ENCODE results near the gene ZNF764.
"Not testable (repeated sequence)": the region's sequence is repeated elsewhere in the genome, so short reads cannot be mapped to it uniquely, and the experiment has no call there.

Gene ZNF764

GRCh38 chr16:30530163-30531037, 27.8 kb downstream of the ZNF764 start:
- H3K27me3 Mint-ChIP-seq = no peaks in the 10 kb centered on the region
- no peaks in the 10 kb centered on the region for H3K36me3 Mint-ChIP-seq
- peak overlapping the region; percentile 28 for H3K27ac Mint-ChIP-seq
- H3K4me3 Mint-ChIP-seq = no peak overlapping the region
- H3K9me3 Mint-ChIP-seq (ENCODE audit: low read depth) = no peaks in the 10 kb centered on the region
- peaks cover 29% of the 10 kb centered on the region for H3K4me1 Mint-ChIP-seq (ENCODE audit: low read depth)

GRCh38 chr16:30528799-30529457, 29.2 kb downstream of the ZNF764 start:
- Mint-ChIP-seq H3K27me3 (no peaks in the 10 kb centered on the region), H3K27ac (peak overlapping the region; percentile 81), H3K36me3 (no peaks in the 10 kb centered on the region), H3K4me1 (ENCODE audit: low read depth) (peaks cover 25% of the 10 kb centered on the region), H3K4me3 (no peak overlapping the region), H3K9me3 (ENCODE audit: low read depth) (no peaks in the 10 kb centered on the region)

- Mint-ChIP-seq H3K9me3 (ENCODE audit: low read depth) (no peaks in the 10 kb centered on the region), H3K4me1 (ENCODE audit: low read depth) (peaks cover 20% of the 10 kb centered on the region), H3K36me3 (no peaks in the 10 kb centered on the region), H3K4me3 (peak overlapping the region; percentile 84), H3K27me3 (no peaks in the 10 kb centered on the region), H3K27ac (peak overlapping the region; percentile 69)
Measured at GRCh38 chr16:30527635-30528178, 30.5 kb downstream of the ZNF764 start.

GRCh38 chr16:30526823-30527634, 31.1 kb downstream of the ZNF764 start:
- Mint-ChIP-seq H3K4me1 (ENCODE audit: low read depth) (peaks cover 23% of the 10 kb centered on the region), H3K4me3 (peak overlapping the region; percentile 84), H3K27me3 (no peaks in the 10 kb centered on the region), H3K36me3 (peaks cover 4% of the 10 kb centered on the region), H3K27ac (peak overlapping the region; percentile 69), H3K9me3 (ENCODE audit: low read depth) (no peaks in the 10 kb centered on the region)

- H3K27me3 Mint-ChIP-seq = no peaks in the 10 kb centered on the region
- H3K36me3 Mint-ChIP-seq = peaks cover 5% of the 10 kb centered on the region
Measured at GRCh38 chr16:30526137-30526822, 31.9 kb downstream of the ZNF764 start, which contains the start of gene ZNF768. TSS of gene ZNF768 (minus strand) at chr16:30526566. CDS start at chr16:30526413, 153 bp downstream.

GRCh38 chr16:30525844-30526136, 32.4 kb downstream of the ZNF764 start:
- Mint-ChIP-seq H3K27me3 (no peaks in the 10 kb centered on the region), H3K27ac (no peak overlapping the region), H3K9me3 (ENCODE audit: low read depth) (no peaks in the 10 kb centered on the region), H3K36me3 (peaks cover 5% of the 10 kb centered on the region), H3K4me1 (ENCODE audit: low read depth) (peaks cover 23% of the 10 kb centered on the region), H3K4me3 (peak overlapping the region; percentile 87)

More at GRCh38 chr16:30526137-30526822, 31.9 kb downstream of the ZNF764 start, which contains the start of gene ZNF768:
- Mint-ChIP-seq H3K4me1 (ENCODE audit: low read depth) (peaks cover 23% of the 10 kb centered on the region), H3K4me3 (peak within 1 kb of the TSS; percentile 87), H3K27ac (peak within 1 kb of the TSS; percentile 69), H3K9me3 (ENCODE audit: low read depth) (no peaks in the 10 kb centered on the region)

- peaks cover 6% of the 10 kb centered on the region for H3K36me3 Mint-ChIP-seq
- H3K9me3 Mint-ChIP-seq (ENCODE audit: low read depth) = no peaks in the 10 kb centered on the region
- H3K4me3 Mint-ChIP-seq = peak overlapping the region; percentile 35
Measured at GRCh38 chr16:30524575-30525568, 33.3 kb downstream of the ZNF764 start.

GRCh38 chr16:30523768-30524574, 34.2 kb downstream of the ZNF764 start:
- no peak overlapping the region for H3K4me3 Mint-ChIP-seq
- no peaks in the 10 kb centered on the region for H3K9me3 Mint-ChIP-seq (ENCODE audit: low read depth)
- H3K27ac Mint-ChIP-seq = peak overlapping the region; percentile 34
- H3K27me3 Mint-ChIP-seq = no peaks in the 10 kb centered on the region
- peaks cover 22% of the 10 kb centered on the region for H3K4me1 Mint-ChIP-seq (ENCODE audit: low read depth)
- H3K36me3 Mint-ChIP-seq = peaks cover 6% of the 10 kb centered on the region

More at GRCh38 chr16:30524575-30525568, 33.3 kb downstream of the ZNF764 start:
- Mint-ChIP-seq H3K27me3 (no peaks in the 10 kb centered on the region), H3K27ac (no peak overlapping the region), H3K4me1 (ENCODE audit: low read depth) (peaks cover 18% of the 10 kb centered on the region)

- Mint-ChIP-seq H3K4me1 (ENCODE audit: low read depth) (peaks cover 23% of the 10 kb centered on the region), H3K27ac (peak overlapping the region; percentile 46)
- H3K27me3 Mint-ChIP-seq; H3K9me3 Mint-ChIP-seq (ENCODE audit: low read depth); H3K4me3 Mint-ChIP-seq; H3K36me3 Mint-ChIP-seq: not testable (repeated sequence)
Measured at GRCh38 chr16:30522702-30523463, 35.3 kb downstream of the ZNF764 start.

GRCh38 chr16:30521873-30522641, 36.1 kb downstream of the ZNF764 start:
- Mint-ChIP-seq H3K27me3 (no peaks in the 10 kb centered on the region), H3K4me1 (ENCODE audit: low read depth) (peaks cover 19% of the 10 kb centered on the region), H3K9me3 (ENCODE audit: low read depth) (no peaks in the 10 kb centered on the region), H3K27ac (peak overlapping the region; percentile 70), H3K4me3 (no peak overlapping the region), H3K36me3 (peaks cover 6% of the 10 kb centered on the region)

- H3K36me3 Mint-ChIP-seq = peaks cover 8% of the 10 kb centered on the region
Measured at GRCh38 chr16:30521476-30521872, 36.7 kb downstream of the ZNF764 start.

More at GRCh38 chr16:30521476-30521872, 36.7 kb downstream of the ZNF764 start:
- Mint-ChIP-seq H3K27ac (no peak overlapping the region), H3K27me3 (no peaks in the 10 kb centered on the region), H3K4me1 (ENCODE audit: low read depth) (peaks cover 20% of the 10 kb centered on the region), H3K9me3 (ENCODE audit: low read depth) (no peaks in the 10 kb centered on the region), H3K4me3 (no peak overlapping the region)

Data from activated naive CD8-positive, alpha-beta T cell (primary cell).